Neural progenitor cell (in vitro differentiated cells): ENCODE results near the gene RILPL1. TPM values are rescaled to one million over a fixed set of nuclear protein-coding genes. Genes with fewer than 3 reads are reported as not detected.

Source experiments
- DNase-seq: peaks from one replicate; pipeline ENCODE4 v3.0.0-alpha.2; 2016; ENCODE audit warnings: low spot score
- H2AFZ ChIP-seq: fragments of 200-600 bp; sonication (generic); replicated peaks from 2 replicates; pipeline ENCODE4 v1.6.1; 2016; ENCODE audit warnings: antibody characterized with exemption
- H3F3A ChIP-seq: fragments of 200-600 bp; sonication (generic); 2 replicates; pipeline ENCODE4 v1.6.1; 2016; ENCODE audit warnings: antibody characterized with exemption, low read depth
- H3K27ac ChIP-seq: fragments of 200-600 bp; sonication (generic); 2 replicates; pipeline ENCODE4 v1.5.1; 2016; ENCODE audit warnings: mild to moderate bottlenecking
- H3K27me3 ChIP-seq: fragments of 200-600 bp; sonication (generic); 2 replicates; pipeline ENCODE4 v1.6.1; 2016; ENCODE audit warnings: mild to moderate bottlenecking, moderate library complexity
- H3K36me3 ChIP-seq: fragments of 200-600 bp; sonication (generic); 2 replicates; pipeline ENCODE4 v1.5.1; 2016
- H3K4me1 ChIP-seq: fragments of 200-600 bp; sonication (generic); 2 replicates; pipeline ENCODE4 v1.6.1; 2016; ENCODE audit warnings: mixed run types
- H3K4me2 ChIP-seq: fragments of 200-600 bp; sonication (generic); 2 replicates; pipeline ENCODE4 v1.6.1; 2016
- H3K4me3 ChIP-seq: fragments of 200-600 bp; sonication (generic); 2 replicates; pipeline ENCODE4 v1.5.1; 2016
- H3K79me2 ChIP-seq: fragments of 200-600 bp; sonication (generic); 2 replicates; pipeline ENCODE4 v1.6.1; 2016; ENCODE audit warnings: low read depth
- H3K9ac ChIP-seq: fragments of 200-600 bp; sonication (generic); 2 replicates; pipeline ENCODE4 v1.6.1; 2016
- H3K9me3 ChIP-seq: fragments of 200-600 bp; sonication (generic); 2 replicates; pipeline ENCODE4 v1.5.1; 2016; ENCODE audit warnings: low read depth
- H4K20me1 ChIP-seq: fragments of 200-600 bp; sonication (generic); 2 replicates; pipeline ENCODE4 v1.6.1; 2016; ENCODE audit warnings: low read depth
- H3K27ac Mint-ChIP-seq: 3 replicates; pipeline ENCODE4 v1.8.0; 2021; ENCODE audit warnings: mixed read lengths
- H3K27me3 Mint-ChIP-seq: 2 replicates; pipeline ENCODE4 v1.8.0; 2022; ENCODE audit warnings: low read depth, mild to moderate bottlenecking, inconsistent platforms, moderate library complexity, mixed read lengths; ENCODE audit not compliant: insufficient read depth
- H3K36me3 Mint-ChIP-seq: 3 replicates; pipeline ENCODE4 v1.8.0; 2021; ENCODE audit warnings: mixed read lengths
- H3K4me1 Mint-ChIP-seq: 3 replicates; pipeline ENCODE4 v1.8.0; 2021; ENCODE audit warnings: mixed read lengths
- H3K4me3 Mint-ChIP-seq: 3 replicates; pipeline ENCODE4 v1.8.0; 2021; ENCODE audit warnings: mild to moderate bottlenecking, moderate library complexity, mixed read lengths
- H3K9me3 Mint-ChIP-seq: 3 replicates; pipeline ENCODE4 v1.8.0; 2020; ENCODE audit warnings: mixed read lengths
- EZH2 ChIP-seq: fragments of 200-600 bp; sonication (generic); IDR thresholded peaks from 2 replicates; pipeline ENCODE4 v1.6.1; 2017; ENCODE audit warnings: antibody characterized with exemption, mild to moderate bottlenecking, moderate library complexity
- EZH2phosphoT487 ChIP-seq: fragments of 200-600 bp; sonication (generic); IDR thresholded peaks from 2 replicates; pipeline ENCODE4 v1.6.1; 2017; ENCODE audit warnings: antibody characterized with exemption
- total RNA-seq: library from RNA; depleted of rRNA; stranded (reverse); fragments of >200 nt; gene quantifications from 2 replicates; pipeline ENCODE4 v1.2.3, GENCODE V29; 2015; ENCODE audit warnings: low replicate concordance
- TF ChIP-seq, protein P1 (sequence below): fragments of 200-600 bp; sonication (generic); IDR thresholded peaks from 2 replicates; pipeline ENCODE4 v1.5.1; 2017; ENCODE audit warnings: antibody characterized with exemption, mild to moderate bottlenecking

Gene RILPL1
- total RNA-seq, 1 donor from 2014 or later: 13.8 TPM

DNA sequence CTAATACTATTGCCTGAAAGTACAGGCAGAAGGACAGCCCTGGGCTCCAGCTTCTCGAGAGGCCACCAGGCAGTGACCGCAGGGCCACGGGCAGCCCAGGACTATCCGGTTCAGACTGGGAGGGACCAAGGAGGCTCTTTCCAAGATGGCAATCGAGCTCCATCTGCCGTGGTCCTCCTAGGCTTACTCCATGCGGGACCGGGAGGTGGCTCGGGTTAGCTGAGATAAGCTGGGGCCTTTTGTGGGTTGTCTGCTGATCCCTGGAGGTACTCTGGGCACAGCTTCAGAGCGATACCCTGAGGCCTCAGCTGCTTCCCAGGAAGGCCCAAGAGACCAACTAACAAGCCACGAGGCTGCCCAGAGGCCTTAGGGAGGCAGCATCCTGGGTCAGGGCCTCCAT, 42.5 kb downstream of the RILPL1 start:
- Mint-ChIP-seq H3K27ac (no peak overlapping the region), H3K36me3 (peaks cover 5% of the 10 kb centered on the region), H3K4me3 (no peak overlapping the region), H3K4me1 (peaks cover 33% of the 10 kb centered on the region), H3K9me3 (no peaks in the 10 kb centered on the region), H3K27me3 (no peaks in the 10 kb centered on the region)
- H3F3A ChIP-seq: peaks cover 10% of the 10 kb centered on the region
- H3K4me3 ChIP-seq: no peak overlapping the region
- no peak for DNase-seq
- H3K9me3 ChIP-seq: no peaks in the 10 kb centered on the region
- no peaks in the 10 kb centered on the region for H3K79me2 ChIP-seq
- no peaks in the 10 kb centered on the region for H3K27me3 ChIP-seq
- peaks cover 7% of the 10 kb centered on the region for H4K20me1 ChIP-seq
- no peak overlapping the region for H3K9ac ChIP-seq
- H3K4me2 ChIP-seq: no peak overlapping the region
- H3K36me3 ChIP-seq: no peaks in the 10 kb centered on the region
- H3K4me1 ChIP-seq: peaks cover 9% of the 10 kb centered on the region
- no peak overlapping the region for H2AFZ ChIP-seq
- no peak for TF ChIP-seq EZH2phosphoT487
- H3K27ac ChIP-seq: no peak overlapping the region

DNA sequence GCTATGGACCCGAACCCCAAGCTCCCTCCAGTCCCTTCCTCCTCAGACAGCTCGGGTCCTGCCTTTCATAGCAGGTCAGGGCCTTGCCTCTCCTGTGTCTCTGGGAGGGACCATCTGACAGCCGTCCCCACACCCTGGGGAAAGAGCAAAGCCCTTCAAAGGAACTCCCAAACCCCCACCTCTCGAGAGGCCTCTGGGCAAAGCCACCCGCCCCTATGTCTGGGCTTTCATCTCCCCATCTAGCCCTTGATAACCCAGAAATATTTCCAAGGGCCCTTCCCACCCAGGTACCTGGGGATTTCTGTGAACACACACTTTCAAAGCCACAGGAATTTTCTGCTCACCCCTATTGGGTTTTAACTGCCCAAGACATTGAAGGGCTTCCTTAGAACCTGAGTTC, 43.4 kb downstream of the RILPL1 start:
- no peak for TF ChIP-seq EZH2phosphoT487
- TF ChIP-seq, protein P1, sequence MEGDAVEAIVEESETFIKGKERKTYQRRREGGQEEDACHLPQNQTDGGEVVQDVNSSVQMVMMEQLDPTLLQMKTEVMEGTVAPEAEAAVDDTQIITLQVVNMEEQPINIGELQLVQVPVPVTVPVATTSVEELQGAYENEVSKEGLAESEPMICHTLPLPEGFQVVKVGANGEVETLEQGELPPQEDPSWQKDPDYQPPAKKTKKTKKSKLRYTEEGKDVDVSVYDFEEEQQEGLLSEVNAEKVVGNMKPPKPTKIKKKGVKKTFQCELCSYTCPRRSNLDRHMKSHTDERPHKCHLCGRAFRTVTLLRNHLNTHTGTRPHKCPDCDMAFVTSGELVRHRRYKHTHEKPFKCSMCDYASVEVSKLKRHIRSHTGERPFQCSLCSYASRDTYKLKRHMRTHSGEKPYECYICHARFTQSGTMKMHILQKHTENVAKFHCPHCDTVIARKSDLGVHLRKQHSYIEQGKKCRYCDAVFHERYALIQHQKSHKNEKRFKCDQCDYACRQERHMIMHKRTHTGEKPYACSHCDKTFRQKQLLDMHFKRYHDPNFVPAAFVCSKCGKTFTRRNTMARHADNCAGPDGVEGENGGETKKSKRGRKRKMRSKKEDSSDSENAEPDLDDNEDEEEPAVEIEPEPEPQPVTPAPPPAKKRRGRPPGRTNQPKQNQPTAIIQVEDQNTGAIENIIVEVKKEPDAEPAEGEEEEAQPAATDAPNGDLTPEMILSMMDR: no peak
- TF ChIP-seq EZH2: no peak
- H3K27me3 Mint-ChIP-seq: no peaks in the 10 kb centered on the region
- peaks cover 33% of the 10 kb centered on the region for H3K4me1 Mint-ChIP-seq

GRCh38 chr12:123489580-123489979, 43.9 kb downstream of the RILPL1 start:
- Histone ChIP-seq H3K9ac (no peak overlapping the region), H3K27me3 (no peaks in the 10 kb centered on the region), H2AFZ (no peak overlapping the region), H4K20me1 (peaks cover 7% of the 10 kb centered on the region), H3K4me1 (peaks cover 9% of the 10 kb centered on the region), H3K4me3 (no peak overlapping the region), H3K79me2 (no peaks in the 10 kb centered on the region), H3K9me3 (no peaks in the 10 kb centered on the region), H3K27ac (no peak overlapping the region), H3K36me3 (no peaks in the 10 kb centered on the region), H3F3A (peaks cover 10% of the 10 kb centered on the region), H3K4me2 (no peak overlapping the region)
- no peak overlapping the region for H3K4me3 Mint-ChIP-seq
- H3K9me3 Mint-ChIP-seq: no peaks in the 10 kb centered on the region
- no peak overlapping the region for H3K27ac Mint-ChIP-seq
- H3K36me3 Mint-ChIP-seq: peaks cover 7% of the 10 kb centered on the region
- DNase-seq: no peak
- peaks cover 33% of the 10 kb centered on the region for H3K4me1 Mint-ChIP-seq
- H3K27me3 Mint-ChIP-seq: no peaks in the 10 kb centered on the region
- TF ChIP-seq, protein P1: no peak
- TF ChIP-seq EZH2 (no peak), EZH2phosphoT487 (no peak)

More for the DNA sequence above, 43.4 kb downstream of the RILPL1 start:
- Histone ChIP-seq H3K9me3 (no peaks in the 10 kb centered on the region), H2AFZ (no peak overlapping the region), H3K27ac (no peak overlapping the region), H3K4me1 (peaks cover 9% of the 10 kb centered on the region), H3K27me3 (no peaks in the 10 kb centered on the region), H3F3A (peaks cover 10% of the 10 kb centered on the region), H3K4me2 (no peak overlapping the region), H3K4me3 (no peak overlapping the region), H3K79me2 (no peaks in the 10 kb centered on the region), H3K36me3 (no peaks in the 10 kb centered on the region), H3K9ac (no peak overlapping the region), H4K20me1 (peaks cover 7% of the 10 kb centered on the region)
- H3K27ac Mint-ChIP-seq: peak overlapping the region; percentile 42
- no peak overlapping the region for H3K4me3 Mint-ChIP-seq
- no peak for DNase-seq
- H3K36me3 Mint-ChIP-seq: peaks cover 5% of the 10 kb centered on the region
- H3K9me3 Mint-ChIP-seq: no peaks in the 10 kb centered on the region

- Histone ChIP-seq H3K4me3 (no peak overlapping the region), H3K9ac (no peak overlapping the region), H4K20me1 (peaks cover 7% of the 10 kb centered on the region), H3K27me3 (no peaks in the 10 kb centered on the region), H3K79me2 (no peaks in the 10 kb centered on the region), H3K36me3 (no peaks in the 10 kb centered on the region), H3K27ac (no peak overlapping the region), H3K4me1 (peaks cover 9% of the 10 kb centered on the region), H3F3A (peaks cover 10% of the 10 kb centered on the region), H3K9me3 (no peaks in the 10 kb centered on the region), H2AFZ (no peak overlapping the region), H3K4me2 (peak overlapping the region; percentile 54)
- Mint-ChIP-seq H3K4me3 (peak overlapping the region; percentile 57), H3K4me1 (peaks cover 29% of the 10 kb centered on the region), H3K27me3 (no peaks in the 10 kb centered on the region), H3K27ac (peak overlapping the region; percentile 61), H3K9me3 (no peaks in the 10 kb centered on the region), H3K36me3 (peaks cover 11% of the 10 kb centered on the region)
- TF ChIP-seq, protein P1: no peak
- DNase-seq: peak; percentile 63
Observed at GRCh38 chr12:123488539-123489230, 44.8 kb downstream of the RILPL1 start.
